Kidney (tissue), 14 donors: Measurements from ENCODE around the gene CD48. TPM values are rescaled to one million over a fixed set of nuclear protein-coding genes. Genes with fewer than 3 reads are reported as not detected.

Experiments used
- DNase-seq, 5 donors: peaks; one replicate each; pipeline ENCODE4 v3.0.0-alpha.2; 2013 to 2020
- FAIRE-seq: peaks from 2 replicates; lab custom pipeline; 2012; peaks lifted over from hg19 to GRCh38; lab: Jason Lieb, UNC
- H3K27ac ChIP-seq, 2 donors: one replicate each; pipeline ENCODE4 v1.7.0; 2013; ENCODE audit warnings: low read depth in 2 of 2, low read length in 2 of 2, inconsistent platforms in 1 of 2
- H3K27me3 ChIP-seq: one replicate; pipeline ENCODE4 v1.7.1; 2013; ENCODE audit warnings: low read length, inconsistent platforms; ENCODE audit not compliant: control insufficient read depth, insufficient read depth
- H3K36me3 ChIP-seq, 3 donors: one replicate each; pipeline versions ENCODE4 v1.7.0 to v1.7.1; 2013; ENCODE audit warnings: low read length in 3 of 3, control low read depth in 1 of 3, inconsistent platforms in 1 of 3; ENCODE audit not compliant: insufficient read depth in 3 of 3, control insufficient read depth in 2 of 3
- H3K4me1 ChIP-seq, 3 donors: one replicate each; pipeline versions ENCODE4 v1.7.0 to v1.7.1; 2013; ENCODE audit warnings: low read length in 3 of 3, inconsistent platforms in 1 of 3, low read depth in 1 of 3; ENCODE audit not compliant: control insufficient read depth in 2 of 3, insufficient read depth in 2 of 3
- H3K4me3 ChIP-seq, 3 donors: one replicate each; pipeline versions ENCODE4 v1.7.0 to v1.8.1; 2013; ENCODE audit warnings: low read length in 3 of 3, control low read depth in 1 of 3, inconsistent platforms in 1 of 3
- H3K9ac ChIP-seq, 3 donors: one replicate each; pipeline versions ENCODE4 v1.7.0 to v1.7.1; 2013; ENCODE audit warnings: low read length in 3 of 3, control low read depth in 1 of 3, inconsistent platforms in 1 of 3
- H3K9me3 ChIP-seq, 3 donors: one replicate each; pipeline versions ENCODE4 v1.7.0 to v1.7.1; 2013; ENCODE audit warnings: low read length in 3 of 3, control low read depth in 1 of 3, inconsistent platforms in 1 of 3; ENCODE audit not compliant: control insufficient read depth in 2 of 3, insufficient read depth in 1 of 3
- intact Hi-C: fragments of 100-400 bp; cut with DNase I; formaldehyde crosslinking; loops from one replicate; pipeline ENCODE4 v1.11.1; 2022
- polyA plus RNA-seq: library from polyadenylated mRNA; stranded (reverse); fragments of 350-450 nt; fragmentation: Illumina TruSeq; extraction: RNeasy Lipid Tissue Mini Kit (QIAGEN cat#74804); gene quantifications from one replicate; pipeline ENCODE4 v1.2.3, GENCODE V29; 2014; ENCODE audit warnings: low read depth, low replicate concordance; ENCODE audit not compliant: insufficient read depth
- total RNA-seq: library from RNA; stranded (reverse); fragmentation: NEBNext Ultra II Directional; extraction: Animal tissue kit (Norgen Biotek cat#: 25700); gene quantifications from one replicate; pipeline ENCODE4 v1.2.1, GENCODE V29; 2021
- TF ChIP-seq, protein P1 (sequence below): IDR thresholded peaks from 3 replicates; pipeline ENCODE4 v1.5.1; 2012; ENCODE audit warnings: mild to moderate bottlenecking, moderate library complexity, borderline replicate concordance; ENCODE audit not compliant: insufficient read depth; ENCODE audit errors: extremely low read depth
- donor health status: control.
- donor health status: control.
- donor health status: control.
- donor health status: control.
- donor health status: control.
- donor health status: DM: yes; HTN: yes; CAD: no.
- donor health status: Normal renal cell carcinoma (clear cell type).

CD48 gene
- total and polyA plus RNA-seq, 2 donors from 2014 or later: 3.2 to 20.5 TPM

DNA sequence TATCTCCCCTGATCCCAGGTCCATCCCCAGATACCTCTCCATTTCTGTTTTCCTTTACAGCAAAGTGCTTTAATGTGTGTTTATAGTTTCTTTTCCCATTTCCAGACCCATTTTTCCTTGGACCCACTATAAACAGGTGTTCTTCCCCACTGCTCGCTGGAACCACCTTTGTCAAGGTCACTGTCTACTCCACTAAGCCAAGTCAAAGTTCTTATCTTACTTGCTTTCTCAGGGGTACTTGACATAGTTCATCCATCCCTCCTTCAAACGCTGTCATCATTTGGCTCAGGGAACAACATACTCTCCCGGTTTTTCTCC is 73.1 kb downstream of the CD48 start:
- Histone ChIP-seq H3K4me1 (no peaks in the 10 kb centered on the region), H3K27me3 (no peaks in the 10 kb centered on the region), H3K4me3 (no peak overlapping the region), H3K9me3 (no peaks in the 10 kb centered on the region), H3K9ac (no peak overlapping the region), H3K36me3 (no peaks in the 10 kb centered on the region), H3K27ac (no peak overlapping the region)
- DNase-seq (no peak), FAIRE-seq (no peak)
- TF ChIP-seq, protein P1, sequence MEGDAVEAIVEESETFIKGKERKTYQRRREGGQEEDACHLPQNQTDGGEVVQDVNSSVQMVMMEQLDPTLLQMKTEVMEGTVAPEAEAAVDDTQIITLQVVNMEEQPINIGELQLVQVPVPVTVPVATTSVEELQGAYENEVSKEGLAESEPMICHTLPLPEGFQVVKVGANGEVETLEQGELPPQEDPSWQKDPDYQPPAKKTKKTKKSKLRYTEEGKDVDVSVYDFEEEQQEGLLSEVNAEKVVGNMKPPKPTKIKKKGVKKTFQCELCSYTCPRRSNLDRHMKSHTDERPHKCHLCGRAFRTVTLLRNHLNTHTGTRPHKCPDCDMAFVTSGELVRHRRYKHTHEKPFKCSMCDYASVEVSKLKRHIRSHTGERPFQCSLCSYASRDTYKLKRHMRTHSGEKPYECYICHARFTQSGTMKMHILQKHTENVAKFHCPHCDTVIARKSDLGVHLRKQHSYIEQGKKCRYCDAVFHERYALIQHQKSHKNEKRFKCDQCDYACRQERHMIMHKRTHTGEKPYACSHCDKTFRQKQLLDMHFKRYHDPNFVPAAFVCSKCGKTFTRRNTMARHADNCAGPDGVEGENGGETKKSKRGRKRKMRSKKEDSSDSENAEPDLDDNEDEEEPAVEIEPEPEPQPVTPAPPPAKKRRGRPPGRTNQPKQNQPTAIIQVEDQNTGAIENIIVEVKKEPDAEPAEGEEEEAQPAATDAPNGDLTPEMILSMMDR: no peak
- intact Hi-C loops: no loop called here

DNA sequence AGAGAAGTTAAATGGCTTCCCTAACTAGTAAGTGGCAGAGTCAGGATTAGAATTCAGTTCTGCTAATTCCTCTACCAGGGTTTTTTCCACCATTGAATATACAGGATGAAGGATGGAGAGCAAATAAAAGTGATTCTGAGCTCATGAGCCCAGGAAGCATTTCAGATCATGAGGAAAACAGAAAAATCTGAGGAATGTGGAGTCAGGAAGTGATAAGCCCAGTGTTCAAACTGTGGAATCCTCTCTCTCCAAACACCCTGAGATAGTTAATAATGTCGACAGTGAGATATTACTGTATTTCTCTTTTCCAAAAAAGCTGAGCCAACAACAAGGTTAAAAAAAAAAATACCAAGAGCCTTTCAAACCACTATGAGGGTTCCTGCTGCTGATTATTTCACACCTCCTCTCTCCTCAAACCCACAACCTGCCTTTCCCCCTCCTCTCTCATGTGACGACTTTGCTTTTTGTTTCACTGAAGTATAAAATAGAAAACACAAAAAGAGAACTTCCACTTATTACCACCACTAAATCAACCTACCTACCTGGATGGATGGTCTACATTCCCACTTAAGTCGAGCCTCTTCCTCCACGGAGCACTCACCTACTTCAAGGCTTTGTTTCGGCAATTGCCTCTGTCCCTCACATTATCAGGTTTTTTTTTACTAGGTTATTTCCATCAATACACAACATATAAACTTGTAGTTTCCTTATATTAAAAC is 73.6 kb downstream of the CD48 start:
- intact Hi-C loops: no loop called here
- Histone ChIP-seq H3K4me1 (no peaks in the 10 kb centered on the region), H3K27me3 (no peaks in the 10 kb centered on the region), H3K36me3 (no peaks in the 10 kb centered on the region), H3K27ac (no peak overlapping the region), H3K4me3 (no peak overlapping the region), H3K9ac (no peak overlapping the region), H3K9me3 (no peaks in the 10 kb centered on the region)
- DNase-seq (peak in 1 of 5 donors; percentile 7), FAIRE-seq (no peak)
- TF ChIP-seq, protein P1: no peak

DNA sequence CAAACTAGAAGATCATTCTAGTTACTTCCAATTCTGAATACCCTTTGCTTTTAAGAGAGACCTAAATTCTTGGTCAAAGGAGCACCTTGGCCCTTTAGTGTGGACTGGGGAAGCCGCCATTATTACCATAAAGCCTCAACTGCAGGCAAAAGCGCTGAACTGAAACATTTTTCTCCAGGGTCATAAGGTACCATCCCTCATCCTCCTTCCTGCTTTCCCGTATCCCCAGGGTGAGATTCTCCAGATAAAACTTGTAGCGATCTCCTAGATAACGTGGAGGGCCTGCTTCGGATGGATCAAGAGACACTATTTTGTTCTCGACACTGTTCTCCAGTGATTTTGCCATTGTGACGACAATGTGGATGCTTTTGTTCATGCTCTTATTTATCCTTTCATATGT is 74.6 kb downstream of the CD48 start:
- Histone ChIP-seq H3K27me3 (no peaks in the 10 kb centered on the region), H3K9me3 (no peaks in the 10 kb centered on the region), H3K9ac (no peak overlapping the region), H3K36me3 (no peaks in the 10 kb centered on the region), H3K4me1 (no peaks in the 10 kb centered on the region), H3K27ac (no peak overlapping the region), H3K4me3 (no peak overlapping the region)
- no peak for DNase-seq
- TF ChIP-seq, protein P1: no peak
- intact Hi-C loops: no loop called here
- FAIRE-seq: no peak

DNA sequence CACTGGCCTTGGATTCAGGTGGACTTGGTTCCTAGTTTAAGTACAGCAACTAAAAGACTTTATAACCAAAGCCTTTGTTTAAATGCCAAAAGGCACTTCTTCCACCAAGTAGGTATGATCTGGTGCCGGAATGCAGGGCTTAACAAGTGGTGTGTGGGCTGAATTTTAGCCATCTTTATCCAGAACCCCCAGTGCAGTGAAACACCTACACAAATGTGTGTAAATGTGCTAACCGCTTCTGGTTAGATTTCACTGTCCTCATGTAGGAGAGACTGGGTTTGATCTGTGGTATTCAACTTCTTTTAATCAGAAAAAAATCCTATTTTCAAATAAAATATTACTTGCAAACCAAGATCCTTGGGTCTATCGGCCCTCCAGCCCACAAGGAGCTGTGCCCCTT is 75.1 kb downstream of the CD48 start:
- no peak for FAIRE-seq
- Histone ChIP-seq H3K36me3 (no peaks in the 10 kb centered on the region), H3K27ac (no peak overlapping the region), H3K9me3 (no peaks in the 10 kb centered on the region), H3K27me3 (no peaks in the 10 kb centered on the region), H3K4me3 (no peak overlapping the region), H3K4me1 (no peaks in the 10 kb centered on the region), H3K9ac (no peak overlapping the region)
- intact Hi-C loops: no loop called here
- DNase-seq: no peak
- TF ChIP-seq, protein P1: no peak
